ENCODE results near the gene LYRM9. TPM values are rescaled to one million over a fixed set of nuclear protein-coding genes. Genes with fewer than 3 reads are reported as not detected.

The LYRM9 gene
- total RNA-seq, 1 donor from 2014 or later, result 3.5 TPM

DNA sequence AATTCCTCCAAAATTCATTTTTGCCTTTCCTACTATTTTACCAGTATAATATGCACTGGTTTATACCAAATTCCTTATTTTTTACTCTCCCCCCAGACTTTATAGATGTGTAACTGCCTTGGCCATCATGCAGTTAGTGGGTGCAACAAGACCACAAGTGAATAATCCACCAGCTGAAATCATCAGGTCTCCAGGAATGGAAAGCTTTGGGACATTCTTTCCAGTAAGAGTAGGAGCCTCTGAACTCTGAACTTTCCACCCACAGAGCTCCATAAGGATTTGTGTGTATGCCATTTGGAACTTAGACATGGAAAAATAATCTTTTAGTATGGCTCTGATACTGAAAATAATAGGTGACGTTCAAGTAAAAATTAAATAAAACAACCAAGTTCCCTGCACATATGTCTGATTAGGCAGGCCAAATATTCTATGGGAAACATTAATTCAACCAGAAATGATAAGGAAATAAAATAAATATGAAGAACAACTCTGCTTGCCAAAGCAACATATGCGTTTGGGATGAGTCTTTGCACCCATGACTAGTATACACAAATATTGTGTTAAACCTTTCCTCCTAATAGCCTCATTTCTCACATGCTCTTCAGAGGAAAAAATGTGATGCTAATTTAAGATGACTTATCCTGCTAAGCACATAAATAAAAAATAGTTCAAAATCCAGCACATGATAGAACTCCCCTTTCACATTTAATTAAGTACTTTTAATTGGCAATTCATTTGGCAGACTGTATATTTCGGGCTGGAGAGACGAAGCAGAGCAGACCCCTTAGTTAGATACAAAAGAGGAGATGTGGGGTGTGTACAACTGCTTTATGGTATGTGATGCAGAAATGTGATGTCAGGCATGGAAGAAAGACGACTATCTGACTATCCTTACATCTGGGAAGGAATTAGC, 11.6 kb upstream of the LYRM9 start:
- H3K27me3 Mint-ChIP-seq (ENCODE audit: low read depth, unreplicated experiment), result peaks cover 13% of the 10 kb centered on the region
- H3K36me3 Mint-ChIP-seq (ENCODE audit: low read depth, unreplicated experiment), result no peaks in the 10 kb centered on the region
- no peak overlapping the region for H3K27ac ChIP-seq (ENCODE audit: low read depth, low read length)
- no peak overlapping the region for H3K4me3 Mint-ChIP-seq (ENCODE audit: unreplicated experiment)
- peaks cover 13% of the 10 kb centered on the region for H3K9me3 Mint-ChIP-seq (ENCODE audit: unreplicated experiment)
- no peak overlapping the region for H2AFZ ChIP-seq (ENCODE audit: low read depth, low read length)
- no peaks in the 10 kb centered on the region for H3K36me3 ChIP-seq (ENCODE audit: insufficient read depth, low read length)
- no peak overlapping the region for H3K9ac ChIP-seq (ENCODE audit: low read length)
- FAIRE-seq, result no peak
- H3K4me2 ChIP-seq (ENCODE audit: low read length), result no peak overlapping the region
- peaks cover 2% of the 10 kb centered on the region for H3K27me3 ChIP-seq (ENCODE audit: insufficient read depth, low read length)
- no peaks in the 10 kb centered on the region for H3K4me1 ChIP-seq (ENCODE audit: insufficient read depth, low read length)
- no peaks in the 10 kb centered on the region for H4K20me1 ChIP-seq (ENCODE audit: insufficient read depth, low read length)
- DNase-seq (ENCODE audit: low read depth), result no peak
- H3K4me1 Mint-ChIP-seq (ENCODE audit: low read depth, unreplicated experiment), result peaks cover 7% of the 10 kb centered on the region
- no peak overlapping the region for H3K27ac Mint-ChIP-seq (ENCODE audit: unreplicated experiment)
- H3K4me3 ChIP-seq (ENCODE audit: insufficient read depth, low read depth, low read length), result no peak overlapping the region
- TF ChIP-seq, protein P1, sequence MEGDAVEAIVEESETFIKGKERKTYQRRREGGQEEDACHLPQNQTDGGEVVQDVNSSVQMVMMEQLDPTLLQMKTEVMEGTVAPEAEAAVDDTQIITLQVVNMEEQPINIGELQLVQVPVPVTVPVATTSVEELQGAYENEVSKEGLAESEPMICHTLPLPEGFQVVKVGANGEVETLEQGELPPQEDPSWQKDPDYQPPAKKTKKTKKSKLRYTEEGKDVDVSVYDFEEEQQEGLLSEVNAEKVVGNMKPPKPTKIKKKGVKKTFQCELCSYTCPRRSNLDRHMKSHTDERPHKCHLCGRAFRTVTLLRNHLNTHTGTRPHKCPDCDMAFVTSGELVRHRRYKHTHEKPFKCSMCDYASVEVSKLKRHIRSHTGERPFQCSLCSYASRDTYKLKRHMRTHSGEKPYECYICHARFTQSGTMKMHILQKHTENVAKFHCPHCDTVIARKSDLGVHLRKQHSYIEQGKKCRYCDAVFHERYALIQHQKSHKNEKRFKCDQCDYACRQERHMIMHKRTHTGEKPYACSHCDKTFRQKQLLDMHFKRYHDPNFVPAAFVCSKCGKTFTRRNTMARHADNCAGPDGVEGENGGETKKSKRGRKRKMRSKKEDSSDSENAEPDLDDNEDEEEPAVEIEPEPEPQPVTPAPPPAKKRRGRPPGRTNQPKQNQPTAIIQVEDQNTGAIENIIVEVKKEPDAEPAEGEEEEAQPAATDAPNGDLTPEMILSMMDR (IDR thresholded peaks at IDR 0.05; ENCODE audit: insufficient read depth, low read depth, low read length), result no peak
- no peak for TF ChIP-seq EZH2 (IDR thresholded peaks at IDR 0.05; ENCODE audit: insufficient read depth, low read length)
- no peaks in the 10 kb centered on the region for H3K9me3 ChIP-seq (ENCODE audit: insufficient read depth, low read depth, low read length)
- no peaks in the 10 kb centered on the region for H3K79me2 ChIP-seq (ENCODE audit: insufficient read depth, low read length)

DNA sequence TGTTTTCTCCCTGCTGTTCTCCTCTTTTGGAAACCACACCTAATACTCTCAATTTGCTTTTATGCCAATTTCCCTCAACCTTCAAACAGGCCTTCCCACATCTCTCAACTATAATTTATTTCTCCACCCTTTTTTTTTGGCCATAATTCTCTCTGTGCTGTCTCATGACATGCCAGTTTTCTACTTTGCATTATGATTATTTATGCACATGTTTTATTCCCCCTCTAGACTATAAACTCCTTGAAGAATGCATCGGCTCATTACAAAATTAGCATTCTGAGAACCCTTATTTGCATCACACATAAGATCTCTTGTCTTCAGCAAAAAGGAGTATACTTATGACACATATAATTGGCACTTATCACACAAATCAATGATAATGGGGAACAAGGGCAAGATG, 10.9 kb upstream of the LYRM9 start:
- no peak for TF ChIP-seq EZH2 (IDR thresholded peaks at IDR 0.05; ENCODE audit: insufficient read depth, low read length)
- TF ChIP-seq, protein P1 (IDR thresholded peaks at IDR 0.05; ENCODE audit: insufficient read depth, low read depth, low read length), result no peak
- Mint-ChIP-seq H3K36me3 (ENCODE audit: low read depth, unreplicated experiment) (no peaks in the 10 kb centered on the region), H3K4me1 (ENCODE audit: low read depth, unreplicated experiment) (peaks cover 7% of the 10 kb centered on the region), H3K27ac (ENCODE audit: unreplicated experiment) (no peak overlapping the region), H3K4me3 (ENCODE audit: unreplicated experiment) (no peak overlapping the region), H3K27me3 (ENCODE audit: low read depth, unreplicated experiment) (peaks cover 13% of the 10 kb centered on the region), H3K9me3 (ENCODE audit: unreplicated experiment) (peaks cover 11% of the 10 kb centered on the region)
- no peaks in the 10 kb centered on the region for H3K79me2 ChIP-seq (ENCODE audit: insufficient read depth, low read length)
- no peaks in the 10 kb centered on the region for H4K20me1 ChIP-seq (ENCODE audit: insufficient read depth, low read length)
- no peak for DNase-seq (ENCODE audit: low read depth)
- no peak overlapping the region for H3K4me2 ChIP-seq (ENCODE audit: low read length)
- H3K36me3 ChIP-seq (ENCODE audit: insufficient read depth, low read length), result no peaks in the 10 kb centered on the region
- no peak overlapping the region for H3K27ac ChIP-seq (ENCODE audit: low read depth, low read length)
- H3K9ac ChIP-seq (ENCODE audit: low read length), result no peak overlapping the region
- no peaks in the 10 kb centered on the region for H3K9me3 ChIP-seq (ENCODE audit: insufficient read depth, low read depth, low read length)
- peaks cover 2% of the 10 kb centered on the region for H3K27me3 ChIP-seq (ENCODE audit: insufficient read depth, low read length)
- H2AFZ ChIP-seq (ENCODE audit: low read depth, low read length), result no peak overlapping the region
- no peak for FAIRE-seq
- H3K4me1 ChIP-seq (ENCODE audit: insufficient read depth, low read length), result no peaks in the 10 kb centered on the region
- H3K4me3 ChIP-seq (ENCODE audit: insufficient read depth, low read depth, low read length), result no peak overlapping the region

DNA sequence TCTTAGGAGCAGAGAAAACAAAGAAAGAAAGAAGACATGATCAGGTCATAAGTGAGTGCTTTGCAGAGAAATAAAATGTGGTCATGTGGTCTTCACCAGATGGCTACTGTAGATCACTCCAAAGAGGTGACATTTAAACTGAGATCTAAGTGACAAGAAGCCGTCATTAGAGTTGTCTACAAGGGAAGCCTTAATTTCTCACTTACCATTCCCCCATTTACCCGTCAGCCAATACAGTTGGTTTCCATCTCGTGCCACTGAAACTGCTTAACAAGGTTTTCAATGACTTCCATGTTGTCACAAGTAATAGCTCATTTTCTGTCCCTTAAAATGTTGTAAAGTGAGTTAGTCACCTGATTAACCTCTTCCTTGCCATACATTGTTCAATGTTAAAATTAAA, 6.4 kb upstream of the LYRM9 start:
- H3K27ac ChIP-seq (ENCODE audit: low read depth, low read length), result no peak overlapping the region
- Mint-ChIP-seq H3K36me3 (ENCODE audit: low read depth, unreplicated experiment) (no peaks in the 10 kb centered on the region), H3K27ac (ENCODE audit: unreplicated experiment) (no peak overlapping the region), H3K27me3 (ENCODE audit: low read depth, unreplicated experiment) (peaks cover 5% of the 10 kb centered on the region), H3K9me3 (ENCODE audit: unreplicated experiment) (peaks cover 3% of the 10 kb centered on the region), H3K4me1 (ENCODE audit: low read depth, unreplicated experiment) (no peaks in the 10 kb centered on the region), H3K4me3 (ENCODE audit: unreplicated experiment) (no peak overlapping the region)
- no peak for DNase-seq (ENCODE audit: low read depth)
- H4K20me1 ChIP-seq (ENCODE audit: insufficient read depth, low read length), result no peaks in the 10 kb centered on the region
- H2AFZ ChIP-seq (ENCODE audit: low read depth, low read length), result no peak overlapping the region
- no peaks in the 10 kb centered on the region for H3K79me2 ChIP-seq (ENCODE audit: insufficient read depth, low read length)
- no peaks in the 10 kb centered on the region for H3K4me1 ChIP-seq (ENCODE audit: insufficient read depth, low read length)
- H3K9me3 ChIP-seq (ENCODE audit: insufficient read depth, low read depth, low read length), result no peaks in the 10 kb centered on the region
- H3K4me3 ChIP-seq (ENCODE audit: insufficient read depth, low read depth, low read length), result no peak overlapping the region
- H3K27me3 ChIP-seq (ENCODE audit: insufficient read depth, low read length), result peaks cover 11% of the 10 kb centered on the region
- TF ChIP-seq EZH2 (IDR thresholded peaks at IDR 0.05; ENCODE audit: insufficient read depth, low read length), result no peak
- TF ChIP-seq, protein P1 (IDR thresholded peaks at IDR 0.05; ENCODE audit: insufficient read depth, low read depth, low read length), result no peak
- H3K36me3 ChIP-seq (ENCODE audit: insufficient read depth, low read length), result no peaks in the 10 kb centered on the region
- no peak for FAIRE-seq
- no peak overlapping the region for H3K9ac ChIP-seq (ENCODE audit: low read length)
- H3K4me2 ChIP-seq (ENCODE audit: low read length), result no peak overlapping the region
